Endothelial cell of umbilical vein (primary cell): Measurements from ENCODE around the gene FRK. TPM values are rescaled to one million over a fixed set of nuclear protein-coding genes. Genes with fewer than 3 reads are reported as not detected.

Experiments
- BruUV-seq: library from RNA; stranded (reverse); fragments of 400-500 nt; replicated peaks from 2 replicates; lab custom pipeline; 2021; lab: Mats Ljungman, UMichigan
- CTCF ChIA-PET: fragments of 300-600, 350-600 bp; sonication (Branson Sonifier 250); formaldehyde crosslinking; loops from one replicate; lab custom pipeline; 2021; ENCODE audit warnings: antibody characterized with exemption, inconsistent platforms; lab: Charles Lee
- POLR2A ChIA-PET: fragments of 300-600, 350-600 bp; sonication (Branson Sonifier 250); formaldehyde crosslinking; loops from one replicate; lab custom pipeline; 2021; ENCODE audit warnings: antibody characterized with exemption, inconsistent platforms; lab: Charles Lee
- DNase-seq: peaks from one replicate; pipeline ENCODE4 v3.0.0-alpha.2; 2011; ENCODE audit warnings: low read depth, low spot score
- FAIRE-seq: peaks from 2 replicates; lab custom pipeline; 2011; peaks lifted over from hg19 to GRCh38; lab: Jason Lieb, UNC
- H2AFZ ChIP-seq: 2 replicates; pipeline ENCODE4 v1.6.0; 2012; ENCODE audit warnings: low read depth, low read length, control low read depth, inconsistent platforms
- H3K27ac ChIP-seq: 2 replicates; pipeline ENCODE4 v1.5.1; 2011; ENCODE audit warnings: low read depth, mild to moderate bottlenecking, control low read depth, low read length, moderate library complexity; ENCODE audit not compliant: insufficient read depth
- H3K27me3 ChIP-seq, 2 experiments: 2 replicates each; pipeline versions ENCODE4 v1.6.0 to v1.6.1; 2011; ENCODE audit warnings: low read length in 2 of 2, mixed read lengths in 1 of 2; ENCODE audit not compliant: control insufficient read depth in 2 of 2, insufficient read depth in 2 of 2
- H3K36me3 ChIP-seq, 2 experiments: 2 replicates in 1 of 2; 3 replicates in 1 of 2; pipeline ENCODE4 v1.5.1; 2011; ENCODE audit warnings: low read length in 2 of 2, mild to moderate bottlenecking in 1 of 2, moderate library complexity in 1 of 2; ENCODE audit not compliant: control insufficient read depth in 2 of 2, insufficient read depth in 2 of 2; ENCODE audit errors: extremely low read depth in 1 of 2
- H3K4me1 ChIP-seq: 3 replicates; pipeline ENCODE4 v1.5.1; 2011; ENCODE audit warnings: mild to moderate bottlenecking, low read length; ENCODE audit not compliant: control insufficient read depth, insufficient read depth; ENCODE audit errors: extremely low read depth
- H3K4me2 ChIP-seq: 2 replicates; pipeline ENCODE4 v1.6.1; 2011; ENCODE audit warnings: low read length, control low read depth, mixed read lengths; ENCODE audit not compliant: insufficient read depth
- H3K4me3 ChIP-seq, 3 experiments: fragments of 200-600 bp in 1 of 3; sonication (generic), shearing (Covaris generic) in 1 of 3; replicated peaks in 1 of 3; 2 replicates each; pipeline ENCODE4 v1.5.1; 2011 to 2016; ENCODE audit warnings: control low read depth in 3 of 3, low read length in 3 of 3, mild to moderate bottlenecking in 2 of 3, inconsistent platforms in 1 of 3, low read depth in 1 of 3, moderate library complexity in 1 of 3; ENCODE audit not compliant: insufficient read depth in 1 of 3
- H3K79me2 ChIP-seq: 2 replicates; pipeline ENCODE4 v1.6.0; 2012; ENCODE audit warnings: low read length, inconsistent platforms; ENCODE audit not compliant: control insufficient read depth, insufficient read depth
- H3K9ac ChIP-seq: replicated peaks from 2 replicates; pipeline ENCODE3; 2011; ENCODE audit warnings: low read length, control low read depth; ENCODE audit not compliant: insufficient read depth; ENCODE audit errors: extremely low read depth
- H3K9me1 ChIP-seq: replicated peaks from 3 replicates; pipeline ENCODE4 v1.6.0; 2011; ENCODE audit warnings: mild to moderate bottlenecking, low read length; ENCODE audit not compliant: control insufficient read depth, insufficient read depth; ENCODE audit errors: extremely low read depth
- H3K9me3 ChIP-seq: replicated peaks from 2 replicates; pipeline ENCODE4 v1.5.1; 2012; ENCODE audit warnings: low read length, inconsistent platforms; ENCODE audit not compliant: control insufficient read depth, insufficient read depth
- H4K20me1 ChIP-seq: replicated peaks from 2 replicates; pipeline ENCODE3; 2011; ENCODE audit warnings: mild to moderate bottlenecking, low read length; ENCODE audit not compliant: control insufficient read depth, insufficient read depth; ENCODE audit errors: extremely low read depth
- MYC ChIP-seq: IDR thresholded peaks from one replicate; pipeline ENCODE4 v1.6.1; 2011; ENCODE audit warnings: mild to moderate bottlenecking, low read depth, low read length
- POLR2A ChIP-seq: IDR thresholded peaks from 2 replicates; pipeline ENCODE4 v1.6.1; 2012; ENCODE audit warnings: low read depth, mild to moderate bottlenecking, control low read depth, low read length
- dilution Hi-C: fragments of 300-500 bp; cut with MboI; formaldehyde crosslinking; loops from one replicate; pipeline ENCODE4 v1.15.0; 2019; ENCODE audit warnings: low sequenced_read_pairs; ENCODE audit not compliant: extremely low pct_ligation_motif_present
- intact Hi-C: fragments of 100-400 bp; cut with micrococcal nuclease; formaldehyde crosslinking; loops from one replicate; pipeline ENCODE4 v1.10.0; 2022
- polyA plus RNA-seq, 4 experiments: library from polyadenylated mRNA; depleted of rRNA in 3 of 4; stranded (reverse) in 3 of 4; unstranded in 1 of 4; fragments of >200 nt; gene quantifications; 2 replicates each; pipeline versions ENCODE4 v1.2.1 to v1.2.3, GENCODE V29; 2011 to 2012; ENCODE audit warnings: missing spikeins in 1 of 4
- total RNA-seq: library from RNA; stranded (reverse); gene quantifications from 2 replicates; pipeline ENCODE4 v1.2.3, GENCODE V29; 2021

FRK gene
- total and polyA plus RNA-seq, 2 donors (not counting 3 experiments of a cell fraction or from before 2014, with no cell fraction given): 0.01 TPM; not detected in 1

- Histone ChIP-seq H3K36me3 (no peaks in the 10 kb centered on the region), H2AFZ (no peak overlapping the region), H4K20me1 (no peaks in the 10 kb centered on the region), H3K79me2 (no peaks in the 10 kb centered on the region), H3K27ac (no peak overlapping the region), H3K4me3 (no peak overlapping the region), H3K4me2 (no peak overlapping the region), H3K9ac (no peak overlapping the region), H3K9me3 (no peaks in the 10 kb centered on the region), H3K9me1 (no peaks in the 10 kb centered on the region), H3K4me1 (no peaks in the 10 kb centered on the region), H3K27me3 (peaks cover 0 to 4% of the 10 kb centered on the region in 2 experiments)
- no peak for TF ChIP-seq MYC
- FAIRE-seq (no peak), DNase-seq (no peak)
- dilution Hi-C loops (no loop called here), intact Hi-C loops (no loop called here)
- CTCF ChIA-PET: interaction anchor here (1.3 kb wide), 1 partner anchor 14 kb away, joined by 4 read pairs; no protein-coding TSS in a partner anchor
- no TSS peak for BruUV-seq
- POLR2A ChIA-PET: no interaction called here
Observed at GRCh38 chr6:116083052-116083451, 22.4 kb upstream of the FRK start.

GRCh38 chr6:116078945-116079344 lies 18.3 kb upstream of the FRK start:
- DNase-seq (no peak), FAIRE-seq (no peak)
- no peak for TF ChIP-seq POLR2A
- Histone ChIP-seq H3K36me3 (no peaks in the 10 kb centered on the region), H3K9ac (no peak overlapping the region), H4K20me1 (no peaks in the 10 kb centered on the region), H2AFZ (no peak overlapping the region), H3K27me3 (peaks cover 0 to 1% of the 10 kb centered on the region in 2 experiments), H3K4me2 (no peak overlapping the region), H3K9me3 (no peaks in the 10 kb centered on the region), H3K9me1 (no peaks in the 10 kb centered on the region), H3K4me1 (no peaks in the 10 kb centered on the region), H3K27ac (no peak overlapping the region), H3K79me2 (no peaks in the 10 kb centered on the region), H3K4me3 (no peak overlapping the region)
- POLR2A ChIA-PET: no interaction called here
- intact Hi-C loops: no loop called here
- CTCF ChIA-PET: interaction anchor here (1.1 to 1.3 kb wide), 2 partner anchors 18 to 68 kb away, joined by 4 to 11 read pairs; no protein-coding TSS in a partner anchor
- dilution Hi-C loops: no loop called here
- no TSS peak for BruUV-seq
